Germinal center (tissue), 1 donor: ENCODE data around the gene CACNA1A.
"Not testable (repeated sequence)": the region's sequence is repeated elsewhere in the genome, so short reads cannot be mapped to it uniquely, and the experiment has no call there.

Experiments
- DNase-seq: peaks from one replicate; pipeline ENCODE4 v3.0.0; 2012; ENCODE audit warnings: mixed read lengths, low spot score

CACNA1A gene

GRCh38 chr19:13506471-13506820 lies at the start of gene CACNA1A:
Gene CACNA1A (minus strand): TSS chr19:13506479. CDS start chr19:13506224, 255 bp downstream.
- no peak for DNase-seq

- no peak for DNase-seq
Measured at GRCh38 chr19:13554506-13555240, 48.4 kb upstream of the CACNA1A start.

DNA sequence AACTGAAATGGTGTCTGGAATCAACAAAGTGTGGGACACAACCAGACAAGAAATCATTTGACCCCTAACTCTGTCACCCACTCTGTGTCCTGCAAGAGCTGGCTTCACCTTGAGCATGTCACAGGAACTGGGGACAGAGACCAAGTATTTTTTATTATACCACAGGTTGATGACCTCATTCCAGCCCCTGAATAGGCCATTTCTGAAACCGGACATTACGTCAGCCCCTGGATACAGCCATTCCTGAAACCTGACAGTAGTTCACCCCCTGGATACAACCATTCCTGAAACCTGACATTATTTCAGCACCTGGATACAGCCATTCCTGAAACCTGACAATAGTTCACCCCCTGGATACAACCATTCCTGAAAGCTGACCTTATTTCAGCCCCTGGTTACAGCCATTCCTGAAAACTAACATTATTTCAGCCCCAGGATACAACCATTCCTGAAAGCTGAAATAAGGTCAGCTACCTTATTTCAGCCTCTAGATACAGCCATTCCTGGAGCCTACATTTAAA lies 47.7 kb upstream of the CACNA1A start:
- no peak for DNase-seq

DNA sequence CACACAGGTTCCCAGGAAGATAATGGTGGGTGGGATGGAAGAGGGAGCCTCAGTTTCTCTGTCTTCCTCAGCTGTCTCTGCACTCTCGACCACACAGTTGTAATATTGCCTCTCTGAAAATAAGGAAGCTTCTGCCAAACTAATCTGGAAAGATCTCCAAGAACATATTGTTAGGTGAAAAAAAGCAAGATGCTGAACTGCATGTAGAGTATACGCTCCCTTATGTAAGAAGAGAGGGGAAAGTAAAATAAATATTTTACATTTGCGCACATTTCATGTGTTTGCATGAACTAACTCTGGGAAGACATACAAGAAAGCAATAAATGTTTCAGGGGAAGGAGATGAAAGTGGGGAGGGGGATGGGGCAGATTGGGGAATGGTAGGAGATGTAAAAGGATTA lies 41.9 kb upstream of the CACNA1A start:
- no peak for DNase-seq

DNA sequence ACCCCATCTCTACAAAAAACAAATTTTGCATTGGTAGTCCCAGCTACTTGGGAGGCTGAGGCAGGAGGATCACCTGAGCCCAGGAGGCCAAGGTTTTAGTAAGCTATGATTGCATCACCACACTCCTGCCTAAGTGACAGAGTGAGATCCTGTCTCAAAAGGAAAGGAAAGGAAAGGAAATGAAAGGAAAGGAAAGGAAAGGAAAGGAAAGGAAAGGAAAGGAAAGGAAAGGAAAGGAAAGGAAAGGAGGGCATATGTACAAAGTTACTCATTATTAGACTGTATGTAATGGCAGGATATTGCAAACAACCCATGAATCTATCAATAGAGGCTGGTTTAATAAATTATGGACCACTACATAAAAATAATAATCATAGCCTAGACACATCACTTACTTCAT lies 40.8 kb upstream of the CACNA1A start:
- DNase-seq, result no peak

DNA sequence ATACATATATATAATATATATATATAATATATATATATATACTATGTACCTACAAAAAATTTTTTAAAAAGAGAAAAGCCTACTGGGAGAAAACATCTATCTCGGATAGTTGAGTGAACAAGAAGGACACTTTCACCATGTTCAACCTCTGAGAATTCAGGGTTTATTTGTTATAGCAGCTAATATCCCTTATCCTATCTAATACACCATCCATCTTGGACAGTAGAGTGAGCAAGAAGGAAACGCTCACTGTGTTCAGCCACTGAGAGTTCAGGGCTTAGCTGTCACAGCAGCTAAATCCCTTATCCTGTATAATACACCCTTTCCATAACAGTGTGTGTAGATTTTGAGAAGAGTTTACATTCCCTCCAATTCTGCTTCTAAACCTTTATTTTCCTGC lies 38.1 kb upstream of the CACNA1A start:
- no peak for DNase-seq

DNA sequence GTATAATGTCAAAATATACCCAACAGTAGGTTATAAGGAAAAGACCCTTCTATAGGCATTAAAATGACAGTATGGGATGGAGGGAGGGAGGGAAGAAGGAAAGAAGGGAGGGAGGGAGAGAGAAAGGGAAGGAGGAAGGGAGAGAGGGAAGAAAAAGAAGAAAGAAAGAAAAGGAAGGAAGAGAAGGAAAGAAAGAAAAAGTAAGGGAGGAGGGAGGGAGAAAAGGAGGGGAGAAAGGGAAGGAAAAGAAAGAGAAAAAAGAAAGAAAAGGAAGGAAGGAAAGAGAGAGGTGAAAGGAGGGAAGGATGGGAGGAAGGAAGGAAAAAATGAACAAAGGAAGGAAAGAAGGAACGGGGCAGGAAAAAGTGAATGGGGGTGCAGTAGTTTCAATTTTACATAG lies 35.3 kb upstream of the CACNA1A start:
- DNase-seq, result no peak

- DNase-seq, result no peak
Measured at GRCh38 chr19:13539332-13539731, 33.1 kb upstream of the CACNA1A start.

DNA sequence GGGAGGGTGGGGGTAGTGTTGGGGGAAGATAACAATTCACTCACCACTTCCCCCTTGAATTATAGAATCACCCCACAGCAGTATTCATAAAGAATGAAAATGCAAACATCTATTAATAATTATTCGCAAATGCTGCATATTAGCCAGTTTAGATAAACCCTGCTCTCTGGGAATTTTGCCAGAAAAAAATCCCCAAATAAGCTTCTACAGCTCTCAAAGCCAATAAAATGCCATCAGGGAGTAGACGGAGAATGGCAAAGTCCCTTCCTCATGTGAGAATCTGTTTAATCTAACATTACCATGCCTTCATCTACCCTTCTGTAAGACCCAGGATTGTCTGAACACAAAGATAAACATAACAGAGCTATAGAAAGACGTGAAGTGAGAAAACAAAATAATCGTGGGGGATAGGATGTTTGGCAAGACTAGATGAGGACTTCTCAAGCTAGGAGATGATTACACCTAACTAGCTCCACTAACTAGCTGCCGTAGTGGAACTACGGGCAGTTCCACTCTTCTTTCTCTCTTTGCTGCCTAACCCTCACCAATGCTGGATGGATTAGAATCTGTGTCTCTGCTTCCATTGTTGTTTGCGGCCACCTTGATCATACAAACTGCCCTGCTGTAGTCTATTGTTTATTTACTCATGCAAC lies 32.4 kb upstream of the CACNA1A start:
- no peak for DNase-seq

DNA sequence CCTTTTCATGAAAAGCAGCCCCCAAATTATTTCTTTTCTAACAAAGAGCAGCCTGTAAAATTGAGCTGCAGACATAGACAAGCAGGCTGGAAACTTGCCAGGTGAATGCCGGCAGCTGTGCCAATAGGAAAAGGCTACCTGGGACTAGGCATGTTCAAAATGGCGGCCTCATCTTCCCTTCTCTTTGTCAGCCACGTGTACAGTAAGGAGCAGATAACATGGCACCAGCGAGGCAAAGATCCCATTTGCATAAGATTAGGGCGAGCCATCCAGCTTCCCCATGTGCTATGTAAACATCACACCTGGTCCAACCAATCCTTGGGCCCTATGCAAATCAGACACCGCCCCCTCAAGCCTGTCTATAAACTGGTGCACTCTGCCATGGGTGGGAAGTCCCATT lies 31.2 kb upstream of the CACNA1A start:
- no peak for DNase-seq

- no peak for DNase-seq
Measured at GRCh38 chr19:13530720-13531119, 24.4 kb upstream of the CACNA1A start.

DNA sequence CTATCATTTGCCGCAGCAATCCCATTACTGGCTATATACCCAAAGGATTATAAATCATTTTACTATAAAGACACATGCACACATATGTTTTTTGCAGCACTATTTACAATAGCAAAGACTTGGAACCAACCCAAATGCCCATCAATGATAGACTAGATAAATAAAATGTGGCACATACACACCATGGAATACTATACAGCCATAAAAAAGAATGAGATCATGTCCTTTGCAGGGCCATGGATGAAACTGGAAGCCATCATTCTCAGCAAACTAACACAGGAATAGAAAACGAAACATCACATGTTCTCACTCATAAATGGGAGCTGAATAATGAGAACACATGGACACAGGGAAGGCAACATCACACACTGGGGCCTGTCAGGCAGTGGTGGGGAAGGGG lies 23.4 kb upstream of the CACNA1A start:
- not testable (repeated sequence) for DNase-seq

- DNase-seq, result no peak
Measured at GRCh38 chr19:13526552-13526951, 20.3 kb upstream of the CACNA1A start.

- DNase-seq, result no peak
Measured at GRCh38 chr19:13521066-13521465, 14.8 kb upstream of the CACNA1A start.

DNA sequence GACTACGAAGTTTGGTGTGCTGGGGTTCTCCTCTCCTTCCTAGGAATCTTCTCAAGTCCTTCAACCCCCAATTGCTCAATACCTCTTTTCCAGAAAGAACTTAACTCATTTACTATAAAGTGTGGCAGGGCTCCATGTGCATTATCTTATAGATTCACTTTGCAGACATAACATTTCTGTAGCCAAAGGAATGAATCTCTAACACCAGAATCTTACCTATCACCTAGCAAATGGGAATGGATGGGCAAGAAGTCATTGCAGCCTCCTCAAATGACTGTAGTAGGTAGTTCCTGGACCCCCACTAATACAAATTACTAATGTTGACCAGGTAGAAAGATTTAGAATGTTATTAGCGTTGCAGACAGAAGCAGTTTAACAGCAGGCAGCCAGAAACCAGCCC lies 5.7 kb upstream of the CACNA1A start:
- no peak for DNase-seq

- no peak for DNase-seq
Measured at GRCh38 chr19:13507053-13507611, 853 bp upstream of the CACNA1A start.

GRCh38 chr19:13505761-13506470 lies 363 bp downstream of the CACNA1A start:
- DNase-seq, result peak; percentile 24

GRCh38 chr19:13505164-13505695 lies 1.0 kb downstream of the CACNA1A start:
- DNase-seq, result no peak

DNA sequence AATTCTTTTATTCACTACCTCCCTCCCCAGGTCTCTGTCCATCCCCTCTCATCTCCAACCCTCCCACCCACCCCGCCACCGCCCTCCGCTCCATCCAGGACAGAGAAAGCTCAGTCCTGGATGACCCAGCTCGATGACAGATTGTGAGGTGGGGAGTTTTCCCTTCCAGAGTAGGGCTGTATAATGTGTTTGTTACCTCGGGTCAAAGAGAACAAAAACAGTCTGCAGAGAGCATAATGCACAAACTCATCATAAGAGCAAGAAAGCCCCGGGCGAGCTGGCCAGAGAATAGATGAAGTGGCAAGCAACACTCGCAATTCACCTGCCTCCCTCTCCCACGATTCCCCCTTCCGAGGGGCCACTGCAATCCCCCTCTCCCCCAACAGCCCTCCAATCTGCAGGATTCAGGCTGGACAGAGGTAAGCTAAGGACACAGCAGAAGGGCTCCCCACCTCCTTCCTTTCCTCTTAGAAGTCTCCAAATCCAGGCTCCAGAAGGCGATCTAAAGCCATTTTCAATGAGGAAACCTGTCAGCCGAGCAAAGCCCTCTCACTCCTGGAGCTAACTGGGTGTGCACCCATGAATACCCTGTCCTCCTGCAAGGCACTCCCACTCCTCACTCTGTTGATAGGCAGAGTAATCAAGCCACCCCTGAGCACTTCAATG lies 2.6 kb downstream of the CACNA1A start:
- DNase-seq, result no peak

GRCh38 chr19:13502231-13502630 lies 4.0 kb downstream of the CACNA1A start:
- DNase-seq, result no peak

- no peak for DNase-seq
Measured at GRCh38 chr19:13499692-13500091, 6.6 kb downstream of the CACNA1A start.
